ENCODE results near the gene DNAH8.

Gene DNAH8

GRCh38 chr6:39078695-39079094, 363.6 kb downstream of the DNAH8 start:
- DNase-seq, result no peak

- DNase-seq, result no peak
Observed at GRCh38 chr6:39079197-39080125, 364.4 kb downstream of the DNAH8 start.

Data from NCI-H510A (cell line).